Neutrophil (primary cell): ENCODE results near the gene EHD3.

Experiments used
- H3K27ac ChIP-seq: fragments of 200-600 bp; sonication (generic); 2 replicates; pipeline ENCODE4 v1.5.1; 2016; ENCODE audit warnings: mild to moderate bottlenecking, moderate library complexity
- H3K27me3 ChIP-seq: fragments of 200-600 bp; sonication (generic); 2 replicates; pipeline ENCODE4 v1.6.0; 2016; ENCODE audit warnings: mild to moderate bottlenecking
- H3K36me3 ChIP-seq: fragments of 200-600 bp; sonication (generic); 2 replicates; pipeline ENCODE4 v1.5.1; 2017
- H3K4me1 ChIP-seq, 2 experiments: fragments of 200-600 bp in 1 of 2; sonication (generic) in 1 of 2; 1 replicate in 1 of 2; 2 replicates in 1 of 2; pipeline versions ENCODE4 v1.5.1 to v1.6.1; 2013 to 2016; ENCODE audit warnings: low read depth in 1 of 2, low read length in 1 of 2, mild to moderate bottlenecking in 1 of 2, moderate library complexity in 1 of 2; ENCODE audit not compliant: control insufficient read depth in 1 of 2, insufficient read depth in 1 of 2
- H3K4me3 ChIP-seq, 2 experiments: fragments of 200-600 bp in 1 of 2; sonication (generic) in 1 of 2; 1 replicate in 1 of 2; 2 replicates in 1 of 2; pipeline ENCODE4 v1.5.1; 2013 to 2016; ENCODE audit warnings: low read depth in 1 of 2, low read length in 1 of 2, mild to moderate bottlenecking in 1 of 2, moderate library complexity in 1 of 2
- H3K9me3 ChIP-seq: fragments of 200-600 bp; sonication (generic); 2 replicates; pipeline ENCODE4 v1.5.1; 2016
- TF ChIP-seq, protein P1 (sequence below): fragments of 200-600 bp; sonication (generic); IDR thresholded peaks from 2 replicates; pipeline ENCODE4 v1.5.1; 2016; ENCODE audit warnings: antibody characterized with exemption

The EHD3 gene

DNA sequence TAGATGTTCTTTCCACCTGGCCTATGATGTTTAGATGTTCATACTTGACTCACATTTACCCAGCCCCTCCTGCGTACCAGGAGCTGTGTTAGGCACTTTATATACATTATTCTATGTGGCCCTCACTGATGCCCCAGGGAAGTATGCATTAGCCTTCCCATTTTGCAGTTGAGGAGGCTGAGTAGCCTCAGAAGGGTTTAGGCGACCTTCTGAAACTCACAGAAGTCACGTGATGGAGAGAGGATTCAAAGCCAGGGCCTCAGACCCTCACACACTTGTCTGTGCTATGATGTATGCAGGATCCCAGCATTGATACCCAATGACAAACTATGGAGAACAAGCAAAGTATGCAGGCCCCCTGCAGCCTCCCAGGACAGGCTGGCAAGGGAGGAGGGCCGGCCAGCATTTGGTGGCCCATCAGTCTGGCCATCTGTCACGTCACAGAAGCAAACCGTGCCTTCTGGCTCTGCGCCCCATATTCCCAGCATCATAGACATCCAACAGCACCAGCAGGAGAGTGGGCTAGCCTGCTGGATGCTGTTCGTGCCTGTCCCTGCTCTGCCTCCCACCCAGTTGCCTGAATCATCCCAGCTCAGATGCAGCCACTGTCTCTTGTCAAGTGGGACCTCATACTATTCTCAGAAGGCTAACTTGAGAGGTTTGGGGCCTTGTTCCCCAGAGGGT is 33.6 kb downstream of the EHD3 start:
- H3K27me3 ChIP-seq, result no peaks in the 10 kb centered on the region

DNA sequence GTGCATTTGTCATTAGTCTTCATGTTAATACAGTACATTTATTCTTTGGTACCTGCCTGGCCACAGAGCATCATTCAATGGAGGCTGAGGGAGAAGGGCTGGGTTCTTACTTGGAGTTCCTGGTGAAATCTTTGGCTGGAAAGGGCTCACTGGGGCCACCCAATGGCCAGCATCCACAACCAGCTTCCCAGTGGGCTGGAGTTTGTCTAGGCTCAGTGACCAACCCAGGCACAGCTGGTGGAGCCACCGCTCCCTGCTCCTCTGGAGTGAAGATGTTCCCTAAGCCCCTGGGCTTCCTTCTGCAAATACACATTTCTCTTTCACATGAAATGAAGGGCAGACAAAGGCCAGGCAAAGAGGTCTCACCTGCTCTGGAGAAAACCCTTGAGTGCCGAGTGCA is 34.4 kb downstream of the EHD3 start:
- Histone ChIP-seq H3K27me3 (no peaks in the 10 kb centered on the region), H3K36me3 (no peaks in the 10 kb centered on the region), H3K4me3 (no peak overlapping the region), H3K9me3 (no peaks in the 10 kb centered on the region), H3K27ac (no peak overlapping the region), H3K4me1 (no peaks in the 10 kb centered on the region)
- TF ChIP-seq, protein P1, sequence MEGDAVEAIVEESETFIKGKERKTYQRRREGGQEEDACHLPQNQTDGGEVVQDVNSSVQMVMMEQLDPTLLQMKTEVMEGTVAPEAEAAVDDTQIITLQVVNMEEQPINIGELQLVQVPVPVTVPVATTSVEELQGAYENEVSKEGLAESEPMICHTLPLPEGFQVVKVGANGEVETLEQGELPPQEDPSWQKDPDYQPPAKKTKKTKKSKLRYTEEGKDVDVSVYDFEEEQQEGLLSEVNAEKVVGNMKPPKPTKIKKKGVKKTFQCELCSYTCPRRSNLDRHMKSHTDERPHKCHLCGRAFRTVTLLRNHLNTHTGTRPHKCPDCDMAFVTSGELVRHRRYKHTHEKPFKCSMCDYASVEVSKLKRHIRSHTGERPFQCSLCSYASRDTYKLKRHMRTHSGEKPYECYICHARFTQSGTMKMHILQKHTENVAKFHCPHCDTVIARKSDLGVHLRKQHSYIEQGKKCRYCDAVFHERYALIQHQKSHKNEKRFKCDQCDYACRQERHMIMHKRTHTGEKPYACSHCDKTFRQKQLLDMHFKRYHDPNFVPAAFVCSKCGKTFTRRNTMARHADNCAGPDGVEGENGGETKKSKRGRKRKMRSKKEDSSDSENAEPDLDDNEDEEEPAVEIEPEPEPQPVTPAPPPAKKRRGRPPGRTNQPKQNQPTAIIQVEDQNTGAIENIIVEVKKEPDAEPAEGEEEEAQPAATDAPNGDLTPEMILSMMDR, result no peak

More for the DNA sequence above, 33.6 kb downstream of the EHD3 start:
- TF ChIP-seq, protein P1, result no peak
- Histone ChIP-seq H3K36me3 (no peaks in the 10 kb centered on the region), H3K27ac (no peak overlapping the region), H3K9me3 (no peaks in the 10 kb centered on the region), H3K4me1 (no peaks in the 10 kb centered on the region), H3K4me3 (no peak overlapping the region)

DNA sequence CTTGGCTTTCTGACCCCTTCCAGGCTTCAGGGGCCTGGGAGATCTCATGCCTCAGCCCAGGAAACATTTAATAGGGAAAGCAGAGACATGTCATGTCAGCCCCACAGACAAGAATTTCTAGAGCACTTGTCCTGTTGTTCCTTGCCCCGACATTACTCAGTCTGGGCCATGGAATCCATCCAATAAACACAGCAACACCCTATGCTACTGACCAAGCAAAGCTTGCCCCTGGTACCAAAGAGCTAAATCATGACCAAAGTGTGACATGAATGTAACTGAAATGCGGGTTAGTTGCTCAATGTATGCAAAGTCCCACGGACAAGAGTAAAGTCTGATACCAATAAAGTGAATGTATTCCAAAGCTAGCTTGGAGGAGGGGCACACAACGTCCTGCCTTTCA is 35.1 kb downstream of the EHD3 start:
- Histone ChIP-seq H3K4me1 (no peaks in the 10 kb centered on the region), H3K4me3 (no peak overlapping the region), H3K9me3 (no peaks in the 10 kb centered on the region), H3K36me3 (no peaks in the 10 kb centered on the region), H3K27me3 (no peaks in the 10 kb centered on the region), H3K27ac (no peak overlapping the region)
- TF ChIP-seq, protein P1, result no peak

- Histone ChIP-seq H3K4me1 (no peaks in the 10 kb centered on the region), H3K27me3 (no peaks in the 10 kb centered on the region), H3K4me3 (no peak overlapping the region), H3K9me3 (no peaks in the 10 kb centered on the region), H3K36me3 (no peaks in the 10 kb centered on the region), H3K27ac (no peak overlapping the region)
- TF ChIP-seq, protein P1, result no peak
Observed at GRCh38 chr2:31270131-31270530, 36.2 kb downstream of the EHD3 start.

- H3K9me3 ChIP-seq, result no peaks in the 10 kb centered on the region
- H3K4me1 ChIP-seq, result no peaks in the 10 kb centered on the region
- TF ChIP-seq, protein P1, result no peak
- no peaks in the 10 kb centered on the region for H3K36me3 ChIP-seq
- H3K4me3 ChIP-seq, result no peak overlapping the region
- H3K27me3 ChIP-seq, result no peaks in the 10 kb centered on the region
- no peak overlapping the region for H3K27ac ChIP-seq
Observed at GRCh38 chr2:31270822-31271231, 36.9 kb downstream of the EHD3 start.
